HS-5 (cell line): ENCODE results near the gene SCAPER.

Experiments
- DNase-seq: peaks from one replicate; pipeline ENCODE4 v3.0.0-alpha.2; 2012; ENCODE audit warnings: low read depth

The SCAPER gene

GRCh38 chr15:76669521-76670207, 235.5 kb downstream of the SCAPER start:
- DNase-seq: no peak

- no peak for DNase-seq
Observed at GRCh38 chr15:76668900-76669299, 236.2 kb downstream of the SCAPER start.

GRCh38 chr15:76667943-76668715, 237.0 kb downstream of the SCAPER start:
- DNase-seq: no peak

- no peak for DNase-seq
Observed at GRCh38 chr15:76664895-76665294, 240.2 kb downstream of the SCAPER start.

- no peak for DNase-seq
Observed at GRCh38 chr15:76664411-76664810, 240.7 kb downstream of the SCAPER start.

- no peak for DNase-seq
Observed at GRCh38 chr15:76663529-76663928, 241.6 kb downstream of the SCAPER start.

GRCh38 chr15:76648732-76649444, 256.3 kb downstream of the SCAPER start:
- no peak for DNase-seq

GRCh38 chr15:76647612-76648011, 257.5 kb downstream of the SCAPER start:
- DNase-seq: no peak

GRCh38 chr15:76644646-76645045, 260.5 kb downstream of the SCAPER start:
- DNase-seq: no peak

- DNase-seq: no peak
Observed at GRCh38 chr15:76642671-76643070, 262.5 kb downstream of the SCAPER start.

- DNase-seq: no peak
Observed at GRCh38 chr15:76637166-76637565, 268.0 kb downstream of the SCAPER start.

GRCh38 chr15:76636059-76636458, 269.1 kb downstream of the SCAPER start:
- no peak for DNase-seq

- no peak for DNase-seq
Observed at GRCh38 chr15:76626611-76627010, 278.5 kb downstream of the SCAPER start.

- DNase-seq: no peak
Observed at GRCh38 chr15:76625267-76625666, 279.9 kb downstream of the SCAPER start.

- no peak for DNase-seq
Observed at GRCh38 chr15:76614725-76615124, 290.4 kb downstream of the SCAPER start.

- no peak for DNase-seq
Observed at GRCh38 chr15:76588811-76589747, 316.1 kb downstream of the SCAPER start.

- no peak for DNase-seq
Observed at GRCh38 chr15:76585576-76585897, 319.6 kb downstream of the SCAPER start.

GRCh38 chr15:76584868-76585575, 320.1 kb downstream of the SCAPER start:
- no peak for DNase-seq

- DNase-seq: no peak
Observed at GRCh38 chr15:76582550-76582949, 322.6 kb downstream of the SCAPER start.

GRCh38 chr15:76577879-76578512, 327.1 kb downstream of the SCAPER start:
- DNase-seq: no peak
